MM.1S (cell line): Measurements from ENCODE around the gene CREBBP.

ENCODE experiments used
- DNase-seq: peaks from one replicate; pipeline ENCODE4 v3.0.0-alpha.2; 2015
- H2AFZ ChIP-seq: fragments of 300-600 bp; sonication (generic); 2 replicates; pipeline ENCODE4 v1.6.0; 2016; ENCODE audit warnings: antibody characterized with exemption, low read length
- H3F3A ChIP-seq: fragments of 300-600 bp; sonication (generic); 2 replicates; pipeline ENCODE4 v1.6.1; 2016; ENCODE audit warnings: mild to moderate bottlenecking, antibody characterized with exemption, low read length, moderate library complexity, mixed read lengths; ENCODE audit not compliant: insufficient read depth
- H3K27ac ChIP-seq: fragments of 300-600 bp; sonication (generic); 2 replicates; pipeline ENCODE4 v1.5.1; 2016; ENCODE audit warnings: mild to moderate bottlenecking, low read length
- H3K27me3 ChIP-seq: fragments of 300-600 bp; sonication (generic); replicated peaks from 2 replicates; pipeline ENCODE4 v1.6.0; 2016; ENCODE audit warnings: low read length; ENCODE audit not compliant: insufficient read depth
- H3K36me3 ChIP-seq: fragments of 300-600 bp; sonication (generic); replicated peaks from 2 replicates; pipeline ENCODE4 v1.6.1; 2016; ENCODE audit warnings: mild to moderate bottlenecking, low read length, mixed read lengths; ENCODE audit not compliant: insufficient read depth
- H3K4me1 ChIP-seq: fragments of 300-600 bp; sonication (generic); 2 replicates; pipeline ENCODE4 v1.6.1; 2016; ENCODE audit warnings: low read length, mixed read lengths
- H3K4me2 ChIP-seq: fragments of 300-600 bp; sonication (generic); 2 replicates; pipeline ENCODE4 v1.6.0; 2016; ENCODE audit warnings: low read depth, low read length
- H3K4me3 ChIP-seq: fragments of 300-600 bp; sonication (generic); 2 replicates; pipeline ENCODE4 v1.5.1; 2016; ENCODE audit warnings: low read length, mixed read lengths
- H3K79me2 ChIP-seq: fragments of 300-600 bp; sonication (generic); 2 replicates; pipeline ENCODE4 v1.6.1; 2016; ENCODE audit warnings: mixed run types, low read length, mixed read lengths
- H3K9ac ChIP-seq: fragments of 300-600 bp; sonication (generic); 2 replicates; pipeline ENCODE4 v1.6.1; 2016; ENCODE audit warnings: low read length, mixed read lengths
- H3K9me2 ChIP-seq: fragments of 300-600 bp; sonication (generic); replicated peaks from 2 replicates; pipeline ENCODE4 v1.6.1; 2016; ENCODE audit warnings: mild to moderate bottlenecking, low read length, mixed read lengths; ENCODE audit not compliant: insufficient read depth
- H3K9me3 ChIP-seq: fragments of 300-600 bp; sonication (generic); replicated peaks from 2 replicates; pipeline ENCODE4 v1.6.1; 2016; ENCODE audit warnings: mild to moderate bottlenecking, low read length, mixed read lengths; ENCODE audit not compliant: insufficient read depth
- H4K20me1 ChIP-seq: fragments of 300-600 bp; sonication (generic); 2 replicates; pipeline ENCODE4 v1.6.1; 2016; ENCODE audit warnings: mild to moderate bottlenecking, low read length, moderate library complexity, mixed read lengths; ENCODE audit not compliant: insufficient read depth
- EZH2 ChIP-seq: fragments of 300-600 bp; sonication (generic); optimal IDR thresholded peaks from 2 replicates; pipeline ENCODE3; 2017; ENCODE audit warnings: low read depth, mild to moderate bottlenecking, antibody characterized with exemption, low read length, mixed read lengths
- EZH2phosphoT487 ChIP-seq: fragments of 300-600 bp; sonication (generic); IDR thresholded peaks from 2 replicates; pipeline ENCODE4 v1.6.1; 2018; ENCODE audit warnings: antibody characterized with exemption, low read length
- TF ChIP-seq, protein P1 (sequence below): fragments of 300-600 bp; sonication (generic); IDR thresholded peaks from 2 replicates; pipeline ENCODE4 v1.5.1; 2016; ENCODE audit warnings: antibody characterized with exemption, low read length, mixed read lengths

Gene CREBBP

DNA sequence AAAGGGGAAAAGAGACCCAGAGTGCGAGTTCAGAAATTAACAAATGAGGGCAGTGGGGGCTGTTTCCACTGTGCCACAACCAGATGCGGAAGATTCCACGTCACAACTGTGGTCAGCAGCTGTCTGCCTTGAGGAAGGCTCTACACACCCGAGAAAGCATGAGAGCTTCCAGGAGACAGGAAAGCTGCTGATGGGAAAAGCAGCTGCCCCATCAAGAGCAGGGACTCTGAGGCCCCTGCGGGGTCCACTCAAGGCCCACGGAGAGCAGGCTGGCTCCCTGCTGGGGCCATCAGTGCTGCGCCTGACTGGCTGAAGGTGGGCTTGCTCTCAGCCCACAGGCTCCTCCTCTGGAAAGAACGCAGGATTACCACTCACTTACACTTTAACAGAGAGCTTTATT lies 148.3 kb downstream of the CREBBP start:
- H3K9ac ChIP-seq, result no peak overlapping the region

DNA sequence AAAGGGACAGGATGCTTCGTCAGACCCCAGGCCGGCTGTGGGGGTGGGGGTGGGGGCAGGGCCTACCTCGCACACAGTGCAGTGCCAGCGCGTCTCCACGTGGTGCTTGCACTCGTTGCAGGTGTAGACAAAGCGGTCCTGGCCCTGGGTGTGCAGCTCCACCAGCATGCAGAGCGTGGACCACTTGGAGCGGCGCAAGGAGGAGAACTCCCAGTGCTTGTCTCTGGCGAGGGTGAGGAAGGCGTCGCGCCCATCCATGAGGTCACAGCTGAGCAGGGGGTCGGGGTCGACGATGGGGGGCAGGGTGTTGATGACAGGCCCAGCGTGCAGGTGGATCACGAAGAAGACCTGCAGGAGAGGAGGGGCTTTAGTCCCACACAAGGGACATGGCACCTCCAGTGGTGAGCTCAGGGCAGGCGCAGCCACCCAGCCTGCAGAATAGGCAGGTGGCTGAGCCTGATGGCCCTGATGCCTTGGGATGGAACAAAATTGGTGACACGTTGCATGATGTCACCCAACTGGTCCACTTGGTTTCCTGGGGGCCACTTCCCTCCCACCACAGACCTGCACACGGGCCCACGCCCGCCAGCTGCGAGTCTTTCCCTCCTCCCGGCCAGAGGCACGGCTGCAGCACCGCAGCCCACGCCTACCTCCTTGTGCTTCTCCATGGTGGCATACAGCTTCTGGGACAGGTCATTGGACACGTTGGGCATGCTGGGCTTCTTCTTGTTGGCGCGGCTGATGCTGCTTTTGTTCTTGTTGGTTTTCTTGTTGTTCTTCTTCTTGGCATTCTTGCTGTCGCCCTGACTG lies 149.2 kb downstream of the CREBBP start:
- H3K9me2 ChIP-seq, result no peaks in the 10 kb centered on the region
- no peaks in the 10 kb centered on the region for H3F3A ChIP-seq
- TF ChIP-seq, protein P1, sequence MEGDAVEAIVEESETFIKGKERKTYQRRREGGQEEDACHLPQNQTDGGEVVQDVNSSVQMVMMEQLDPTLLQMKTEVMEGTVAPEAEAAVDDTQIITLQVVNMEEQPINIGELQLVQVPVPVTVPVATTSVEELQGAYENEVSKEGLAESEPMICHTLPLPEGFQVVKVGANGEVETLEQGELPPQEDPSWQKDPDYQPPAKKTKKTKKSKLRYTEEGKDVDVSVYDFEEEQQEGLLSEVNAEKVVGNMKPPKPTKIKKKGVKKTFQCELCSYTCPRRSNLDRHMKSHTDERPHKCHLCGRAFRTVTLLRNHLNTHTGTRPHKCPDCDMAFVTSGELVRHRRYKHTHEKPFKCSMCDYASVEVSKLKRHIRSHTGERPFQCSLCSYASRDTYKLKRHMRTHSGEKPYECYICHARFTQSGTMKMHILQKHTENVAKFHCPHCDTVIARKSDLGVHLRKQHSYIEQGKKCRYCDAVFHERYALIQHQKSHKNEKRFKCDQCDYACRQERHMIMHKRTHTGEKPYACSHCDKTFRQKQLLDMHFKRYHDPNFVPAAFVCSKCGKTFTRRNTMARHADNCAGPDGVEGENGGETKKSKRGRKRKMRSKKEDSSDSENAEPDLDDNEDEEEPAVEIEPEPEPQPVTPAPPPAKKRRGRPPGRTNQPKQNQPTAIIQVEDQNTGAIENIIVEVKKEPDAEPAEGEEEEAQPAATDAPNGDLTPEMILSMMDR, result no peak
- no peak for TF ChIP-seq EZH2phosphoT487
- no peaks in the 10 kb centered on the region for H4K20me1 ChIP-seq
- H3K79me2 ChIP-seq, result no peaks in the 10 kb centered on the region
- H3K36me3 ChIP-seq, result peaks cover 3% of the 10 kb centered on the region
- no peak overlapping the region for H3K9ac ChIP-seq
- H3K4me3 ChIP-seq, result no peak overlapping the region
- no peak overlapping the region for H3K27ac ChIP-seq
- no peak for DNase-seq
- H3K4me1 ChIP-seq, result no peaks in the 10 kb centered on the region
- no peak overlapping the region for H2AFZ ChIP-seq
- H3K4me2 ChIP-seq, result no peak overlapping the region
- no peaks in the 10 kb centered on the region for H3K9me3 ChIP-seq
- H3K27me3 ChIP-seq, result no peaks in the 10 kb centered on the region

More for the DNA sequence above, 148.3 kb downstream of the CREBBP start:
- Histone ChIP-seq H3K27me3 (no peaks in the 10 kb centered on the region), H3K9me2 (no peaks in the 10 kb centered on the region), H4K20me1 (no peaks in the 10 kb centered on the region), H3K9me3 (no peaks in the 10 kb centered on the region), H3K4me2 (no peak overlapping the region), H3K27ac (no peak overlapping the region), H3K4me3 (no peak overlapping the region), H3F3A (no peaks in the 10 kb centered on the region), H3K4me1 (no peaks in the 10 kb centered on the region), H2AFZ (no peak overlapping the region), H3K79me2 (no peaks in the 10 kb centered on the region), H3K36me3 (peaks cover 8% of the 10 kb centered on the region)
- TF ChIP-seq, protein P1, result no peak
- TF ChIP-seq EZH2phosphoT487 (no peak), EZH2 (no peak)
- no peak for DNase-seq

DNA sequence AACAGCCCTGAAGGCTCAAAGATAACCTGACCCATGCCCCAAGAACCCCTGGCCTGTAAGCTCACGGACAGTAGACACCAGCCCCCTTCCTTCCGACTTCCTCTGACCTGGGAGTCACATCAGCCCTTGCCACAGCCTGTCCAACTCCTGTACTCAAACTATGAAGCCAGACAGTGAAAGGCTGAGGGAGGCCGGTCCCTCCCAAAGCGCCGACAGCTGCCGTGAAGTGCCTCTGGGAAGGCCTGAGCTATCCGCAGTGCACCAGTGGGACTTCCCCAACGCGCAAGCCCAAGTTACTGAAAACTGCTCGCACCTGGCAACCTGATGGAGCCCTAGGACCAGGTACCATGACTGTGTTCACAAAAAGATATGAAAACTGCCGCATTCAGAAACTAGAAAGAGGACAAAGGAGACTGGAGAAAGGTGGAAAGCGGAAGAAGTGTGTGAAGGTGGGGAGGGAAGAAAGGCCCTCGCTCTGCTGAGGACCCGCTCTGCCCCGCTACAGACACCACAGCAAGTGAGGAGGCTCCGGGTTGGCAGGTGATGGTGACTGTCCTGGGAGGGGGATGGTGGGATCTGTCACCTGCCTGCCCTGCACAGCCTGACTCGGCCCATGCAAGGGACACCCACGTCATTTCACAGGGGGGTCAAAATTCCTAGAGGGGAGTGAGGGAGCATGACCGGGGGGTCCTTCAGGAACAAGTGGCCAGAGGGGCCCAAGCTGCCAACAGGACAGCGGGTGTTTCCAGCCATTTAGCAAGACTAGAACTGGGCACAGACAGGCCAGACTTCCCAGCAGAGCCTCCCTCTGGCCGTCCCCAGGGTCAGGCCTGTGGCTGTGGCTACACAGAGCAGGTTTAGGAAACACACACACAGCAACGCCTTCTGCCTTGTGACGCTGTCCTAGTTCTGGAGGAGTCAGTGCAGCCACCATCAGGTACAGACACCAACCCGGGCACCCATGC lies 150.1 kb downstream of the CREBBP start:
- Histone ChIP-seq H3K27ac (no peak overlapping the region), H3K4me1 (no peaks in the 10 kb centered on the region), H3K27me3 (no peaks in the 10 kb centered on the region), H3K79me2 (no peaks in the 10 kb centered on the region), H3K9me2 (no peaks in the 10 kb centered on the region), H3K9me3 (no peaks in the 10 kb centered on the region), H3K36me3 (peaks cover 3% of the 10 kb centered on the region), H3K4me2 (no peak overlapping the region), H3K9ac (no peak overlapping the region), H3F3A (no peaks in the 10 kb centered on the region), H2AFZ (no peak overlapping the region), H3K4me3 (no peak overlapping the region), H4K20me1 (no peaks in the 10 kb centered on the region)
- TF ChIP-seq, protein P1, result no peak
- TF ChIP-seq EZH2 (no peak), EZH2phosphoT487 (no peak)
- no peak for DNase-seq
